A673 (cell line): ENCODE data around the gene ARPC1B. TPM values are rescaled to one million over a fixed set of nuclear protein-coding genes. Genes with fewer than 3 reads are reported as not detected.

Experiments used
- BruUV-seq: library from RNA; stranded (reverse); fragments of 400-500 nt; replicated peaks from 2 replicates; lab custom pipeline; 2021; lab: Mats Ljungman, UMichigan
- CTCF ChIA-PET: fragments of 300-600 bp; sonication (Branson Sonifier 250); formaldehyde crosslinking; loops from one replicate; lab custom pipeline; 2022; ENCODE audit warnings: antibody characterized with exemption; lab: Charles Lee
- POLR2A ChIA-PET: fragments of 300-600 bp; sonication (Branson Sonifier 250); formaldehyde crosslinking; loops from one replicate; lab custom pipeline; 2022; ENCODE audit warnings: antibody characterized with exemption; ENCODE audit not compliant: low non-redundant PET; lab: Charles Lee
- DNase-seq: peaks from one replicate; pipeline ENCODE4 v3.0.0-alpha.2; 2015; ENCODE audit warnings: low spot score
- H3K27ac ChIP-seq: fragments of 200-600 bp; sonication (generic); 2 replicates; pipeline ENCODE4 v1.5.1; 2016; ENCODE audit warnings: mixed run types, low read depth, mild to moderate bottlenecking, mixed read lengths, antibody characterized with exemption, low read length; ENCODE audit not compliant: poor library complexity, severe bottlenecking
- H3K27me3 ChIP-seq: fragments of 200-600 bp; sonication (generic); replicated peaks from 2 replicates; pipeline ENCODE4 v1.6.1; 2017; ENCODE audit warnings: mixed run types, low read depth, mild to moderate bottlenecking, mixed read lengths, antibody characterized with exemption, low read length; ENCODE audit not compliant: insufficient read depth, poor library complexity
- H3K36me3 ChIP-seq: fragments of 200-600 bp; sonication (generic); 2 replicates; pipeline ENCODE4 v1.6.1; 2016; ENCODE audit warnings: mixed run types, mild to moderate bottlenecking, mixed read lengths, antibody characterized with exemption, low read length; ENCODE audit not compliant: insufficient read depth, poor library complexity, severe bottlenecking
- H3K4me1 ChIP-seq: fragments of 200-600 bp; sonication (generic); 2 replicates; pipeline ENCODE4 v1.6.1; 2017; ENCODE audit warnings: mixed run types, mild to moderate bottlenecking, mixed read lengths, antibody characterized with exemption, low read length; ENCODE audit not compliant: insufficient read depth, poor library complexity, severe bottlenecking
- H3K4me3 ChIP-seq: fragments of 200-600 bp; sonication (generic); 2 replicates; pipeline ENCODE4 v1.5.1; 2016; ENCODE audit warnings: low read depth, mixed run types, mild to moderate bottlenecking, mixed read lengths, low read length; ENCODE audit not compliant: poor library complexity, severe bottlenecking
- H3K9me3 ChIP-seq: fragments of 200-600 bp; sonication (generic); 2 replicates; pipeline ENCODE4 v1.6.1; 2016; ENCODE audit warnings: mixed run types, low read depth, mild to moderate bottlenecking, mixed read lengths, antibody characterized with exemption, low read length; ENCODE audit not compliant: poor library complexity, severe bottlenecking
- CTCF ChIP-seq: fragments of 300-800, 200-600 bp; sonication (generic); conservative IDR thresholded peaks from 2 replicates; pipeline ENCODE4 v1.5.1; 2017; ENCODE audit warnings: low read depth, mild to moderate bottlenecking, antibody characterized with exemption, low read length, moderate library complexity, mixed read lengths
- EZH2 ChIP-seq: fragments of 200-600 bp; sonication (generic); IDR thresholded peaks from 2 replicates; pipeline ENCODE4 v1.6.1; 2017; ENCODE audit warnings: borderline replicate concordance, low read depth, mild to moderate bottlenecking, mixed read lengths, antibody characterized with exemption, low read length; ENCODE audit not compliant: poor library complexity, severe bottlenecking
- intact Hi-C: fragments of 100-400 bp; cut with micrococcal nuclease; formaldehyde crosslinking; loops from one replicate; pipeline ENCODE4 v1.10.0; 2022; ENCODE audit not compliant: unreplicated experiment
- total RNA-seq: library from RNA; stranded (reverse); gene quantifications from 2 replicates; pipeline ENCODE4 v1.2.3, GENCODE V29; 2021

ARPC1B gene
- total RNA-seq, 1 experiment from 2014 or later, result 29.9 TPM

GRCh38 chr7:99380032-99380822 lies 5.7 kb downstream of the ARPC1B start:
- Histone ChIP-seq H3K9me3 (no peaks in the 10 kb centered on the region), H3K36me3 (no peaks in the 10 kb centered on the region), H3K27me3 (no peaks in the 10 kb centered on the region), H3K4me1 (peaks cover 23% of the 10 kb centered on the region), H3K27ac (peak overlapping the region; percentile 62), H3K4me3 (no peak overlapping the region)
- peak; percentile 57 for DNase-seq
- ChIA-PET CTCF (no interaction called here), POLR2A (no interaction called here)
- TSS peak; percentile 16 for BruUV-seq
- TF ChIP-seq EZH2 (no peak), CTCF (no peak)
- intact Hi-C loops, result no loop called here

GRCh38 chr7:99380823-99381663 lies 6.5 kb downstream of the ARPC1B start:
- DNase-seq, result no peak
- H3K27ac ChIP-seq, result peak overlapping the region; percentile 62
- H3K9me3 ChIP-seq, result no peaks in the 10 kb centered on the region
- ChIA-PET CTCF (interaction anchor here (0.6 kb wide), 1 partner anchor 354 kb away, joined by 6 read pairs; the partner anchor contains the start of gene CYP3A7), POLR2A (no interaction called here)
- TF ChIP-seq CTCF, result no peak
- no peak for TF ChIP-seq EZH2
- intact Hi-C loops, result no loop called here
- H3K27me3 ChIP-seq, result no peaks in the 10 kb centered on the region
- no peak overlapping the region for H3K4me3 ChIP-seq
- peaks cover 20% of the 10 kb centered on the region for H3K4me1 ChIP-seq
- BruUV-seq, result no TSS peak
- no peaks in the 10 kb centered on the region for H3K36me3 ChIP-seq

GRCh38 chr7:99381664-99382075 lies 7.1 kb downstream of the ARPC1B start:
- no peak overlapping the region for H3K4me3 ChIP-seq
- no peak overlapping the region for H3K27ac ChIP-seq
- no peaks in the 10 kb centered on the region for H3K9me3 ChIP-seq
- DNase-seq, result no peak
- no peaks in the 10 kb centered on the region for H3K27me3 ChIP-seq
- POLR2A ChIA-PET, result no interaction called here
- intact Hi-C loops, result no loop called here
- peaks cover 20% of the 10 kb centered on the region for H3K4me1 ChIP-seq
- TF ChIP-seq EZH2 (no peak), CTCF (no peak)
- no TSS peak for BruUV-seq
- no peaks in the 10 kb centered on the region for H3K36me3 ChIP-seq
- CTCF ChIA-PET, result no interaction called here
